ENCODE measurements around the gene HCCS. TPM values are rescaled to one million over a fixed set of nuclear protein-coding genes. Genes with fewer than 3 reads are reported as not detected.

Gene HCCS
- total and polyA plus RNA-seq, 2 donors (not counting 3 experiments of a cell fraction or from before 2014, with no cell fraction given), result 16.9 to 39.3 TPM

DNA sequence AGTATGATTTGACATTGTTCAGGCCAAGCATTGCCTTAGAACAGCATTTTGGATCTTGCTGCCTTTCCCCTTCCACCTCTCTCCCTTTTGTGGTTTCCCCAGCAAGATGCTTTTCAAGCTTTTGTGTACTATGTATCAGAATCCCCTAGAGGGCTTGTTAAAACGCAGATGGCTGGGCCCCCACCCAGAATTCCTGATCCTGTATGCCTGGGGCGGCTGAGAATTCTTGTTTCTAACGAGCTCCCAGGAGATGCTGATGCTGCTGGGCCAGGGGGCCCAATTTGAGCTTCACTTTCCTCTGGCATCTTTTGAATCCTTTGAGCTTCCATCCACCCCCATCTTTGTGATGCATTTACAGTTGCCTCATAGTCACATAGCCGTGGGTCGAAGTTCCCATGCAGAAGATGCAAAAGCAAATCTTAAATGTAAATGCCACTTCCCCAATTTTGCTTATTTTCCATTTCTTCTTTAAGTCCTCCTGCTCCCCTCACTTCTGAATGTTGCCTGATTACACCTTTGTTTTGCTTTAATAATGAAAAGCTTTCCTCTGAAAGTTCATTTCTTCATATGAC, 18.5 kb downstream of the HCCS start:
- POLR2A ChIA-PET, result no interaction called here
- Histone ChIP-seq H4K20me1 (replicated peaks; ENCODE audit: control insufficient read depth, extremely low read depth, insufficient read depth, low read length) (no peaks in the 10 kb centered on the region), H3K9ac (replicated peaks; ENCODE audit: extremely low read depth, insufficient read depth, low read length) (no peak overlapping the region), H3K27ac (ENCODE audit: insufficient read depth, low read depth, low read length) (no peak overlapping the region), H3K4me2 (ENCODE audit: insufficient read depth, low read length) (no peak overlapping the region), H3K4me1 (ENCODE audit: control insufficient read depth, extremely low read depth, insufficient read depth, low read length) (no peaks in the 10 kb centered on the region), H3K9me1 (replicated peaks; ENCODE audit: control insufficient read depth, extremely low read depth, insufficient read depth, low read length) (no peaks in the 10 kb centered on the region), H3K9me3 (replicated peaks; ENCODE audit: control insufficient read depth, insufficient read depth, low read length) (no peaks in the 10 kb centered on the region), H3K4me3 (replicated peaks in 1 of 3; ENCODE audit: insufficient read depth in 1 of 3, low read depth in 1 of 3, low read length in 3 of 3) (no peak overlapping the region), H3K36me3 (ENCODE audit: control insufficient read depth in 2 of 2, extremely low read depth in 1 of 2, insufficient read depth in 2 of 2, low read length in 2 of 2) (no peaks in the 10 kb centered on the region), H3K79me2 (ENCODE audit: control insufficient read depth, insufficient read depth, low read length) (no peaks in the 10 kb centered on the region), H3K27me3 (ENCODE audit: control insufficient read depth in 2 of 2, insufficient read depth in 2 of 2, low read length in 2 of 2) (no peaks in the 10 kb centered on the region), H2AFZ (ENCODE audit: low read depth, low read length) (no peak overlapping the region)
- CTCF ChIA-PET, result no interaction called here
- dilution Hi-C loops (cut with MboI; ENCODE audit: extremely low pct_ligation_motif_present, low sequenced_read_pairs), result no loop called here
- no TSS peak for BruUV-seq (replicated peaks)
- no peak for FAIRE-seq
- DNase-seq (ENCODE audit: low read depth, low spot score), result no peak
- TF ChIP-seq POLR2A (IDR thresholded peaks at IDR 0.05; ENCODE audit: low read depth, low read length) (no peak), FOS (IDR thresholded peaks at IDR 0.05; ENCODE audit: borderline replicate concordance, insufficient read depth, low read length) (no peak), POLR2AphosphoS5 (IDR thresholded peaks at IDR 0.05; ENCODE audit: insufficient read depth, low read depth, low read length) (no peak), EZH2 (IDR thresholded peaks at IDR 0.05; ENCODE audit: borderline replicate concordance, low read depth, low read length, severe bottlenecking) (no peak), MYC (IDR thresholded peaks at IDR 0.05; ENCODE audit: low read depth, low read length) (no peak), JUN (IDR thresholded peaks at IDR 0.05; ENCODE audit: borderline replicate concordance, insufficient read depth, insufficient read length, low read depth) (no peak), GATA2 (IDR thresholded peaks at IDR 0.05; ENCODE audit: insufficient read depth, insufficient read length, low read depth, low read length) (no peak)
- TF ChIP-seq, protein P1, sequence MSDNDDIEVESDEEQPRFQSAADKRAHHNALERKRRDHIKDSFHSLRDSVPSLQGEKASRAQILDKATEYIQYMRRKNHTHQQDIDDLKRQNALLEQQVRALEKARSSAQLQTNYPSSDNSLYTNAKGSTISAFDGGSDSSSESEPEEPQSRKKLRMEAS (IDR thresholded peaks at IDR 0.05; ENCODE audit: insufficient read depth, insufficient read length), result no peak
- TF ChIP-seq, protein P2, sequence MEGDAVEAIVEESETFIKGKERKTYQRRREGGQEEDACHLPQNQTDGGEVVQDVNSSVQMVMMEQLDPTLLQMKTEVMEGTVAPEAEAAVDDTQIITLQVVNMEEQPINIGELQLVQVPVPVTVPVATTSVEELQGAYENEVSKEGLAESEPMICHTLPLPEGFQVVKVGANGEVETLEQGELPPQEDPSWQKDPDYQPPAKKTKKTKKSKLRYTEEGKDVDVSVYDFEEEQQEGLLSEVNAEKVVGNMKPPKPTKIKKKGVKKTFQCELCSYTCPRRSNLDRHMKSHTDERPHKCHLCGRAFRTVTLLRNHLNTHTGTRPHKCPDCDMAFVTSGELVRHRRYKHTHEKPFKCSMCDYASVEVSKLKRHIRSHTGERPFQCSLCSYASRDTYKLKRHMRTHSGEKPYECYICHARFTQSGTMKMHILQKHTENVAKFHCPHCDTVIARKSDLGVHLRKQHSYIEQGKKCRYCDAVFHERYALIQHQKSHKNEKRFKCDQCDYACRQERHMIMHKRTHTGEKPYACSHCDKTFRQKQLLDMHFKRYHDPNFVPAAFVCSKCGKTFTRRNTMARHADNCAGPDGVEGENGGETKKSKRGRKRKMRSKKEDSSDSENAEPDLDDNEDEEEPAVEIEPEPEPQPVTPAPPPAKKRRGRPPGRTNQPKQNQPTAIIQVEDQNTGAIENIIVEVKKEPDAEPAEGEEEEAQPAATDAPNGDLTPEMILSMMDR (IDR thresholded peaks at IDR 0.05; ENCODE audit: extremely low read depth in 1 of 2, insufficient read depth in 1 of 2, low read depth in 1 of 2, low read length in 2 of 2), result no peak
- intact Hi-C loops (cut with micrococcal nuclease), result no loop called here

Data from endothelial cell of umbilical vein (primary cell).